Activated T-cell treated with anti-CD3 and anti-CD28 coated beads for 48 hours (primary cell): ENCODE data around the gene VAMP8.
A peak's percentile ranks its signal among the peaks of the same experiment; 100 is the strongest.
"Not testable (repeated sequence)": the region's sequence is repeated elsewhere in the genome, so short reads cannot be mapped to it uniquely, and the experiment has no call there.

Experiments
- DNase-seq: peaks from one replicate; pipeline ENCODE4 v3.0.0-alpha.2; 2020; ENCODE audit warnings: low read depth

The VAMP8 gene

GRCh38 chr2:85598594-85599340, 21.4 kb downstream of the VAMP8 start:
- no peak for DNase-seq

GRCh38 chr2:85599468-85600234, 22.3 kb downstream of the VAMP8 start:
- DNase-seq, result no peak

- no peak for DNase-seq
Measured at GRCh38 chr2:85600235-85600575, 22.8 kb downstream of the VAMP8 start.

- no peak for DNase-seq
Measured at GRCh38 chr2:85600951-85601770, 23.8 kb downstream of the VAMP8 start.

- no peak for DNase-seq
Measured at GRCh38 chr2:85601771-85602475, 24.5 kb downstream of the VAMP8 start.

GRCh38 chr2:85602476-85603234, 25.3 kb downstream of the VAMP8 start, which contains the start of gene TMEM150A:
Gene TMEM150A (minus strand): TSS chr2:85602698. CDS start chr2:85601948, 750 bp downstream.
- DNase-seq, result peak; percentile 88

GRCh38 chr2:85604133-85604444, 26.7 kb downstream of the VAMP8 start:
- not testable (repeated sequence) for DNase-seq

GRCh38 chr2:85604568-85605339, 27.4 kb downstream of the VAMP8 start:
- DNase-seq, result no peak

GRCh38 chr2:85605406-85606115, 28.2 kb downstream of the VAMP8 start:
- no peak for DNase-seq

- DNase-seq, result no peak
Measured at GRCh38 chr2:85606116-85606455, 28.7 kb downstream of the VAMP8 start.

- no peak for DNase-seq
Measured at GRCh38 chr2:85607268-85608215, 30.2 kb downstream of the VAMP8 start.

- DNase-seq, result no peak
Measured at GRCh38 chr2:85611217-85611704, 33.9 kb downstream of the VAMP8 start.

GRCh38 chr2:85611705-85612587, 34.6 kb downstream of the VAMP8 start, which contains the start of gene C2orf68:
Gene C2orf68 (minus strand): TSS chr2:85612066. CDS start chr2:85611984, 82 bp downstream.
- peak; percentile 88 for DNase-seq

- DNase-seq, result no peak
Measured at GRCh38 chr2:85613717-85614515, 36.5 kb downstream of the VAMP8 start.

- peak; percentile 17 for DNase-seq
Measured at GRCh38 chr2:85614757-85615156, 37.4 kb downstream of the VAMP8 start.

- DNase-seq, result no peak
Measured at GRCh38 chr2:85615413-85615728, 38.0 kb downstream of the VAMP8 start.

GRCh38 chr2:85617723-85618122, 40.3 kb downstream of the VAMP8 start:
- DNase-seq, result not testable (repeated sequence)
